Muscle of back (tissue), 11 donors: ENCODE measurements around the gene HECTD1. TPM values are rescaled to one million over a fixed set of nuclear protein-coding genes. Genes with fewer than 3 reads are reported as not detected.
"Not testable (repeated sequence)": the region's sequence is repeated elsewhere in the genome, so short reads cannot be mapped to it uniquely, and the experiment has no call there.

Experiments
- DNase-seq, 3 donors: peaks; one replicate each; pipeline versions ENCODE4 v3.0.0 to v3.0.0-alpha.2; 2013
- polyA plus RNA-seq, 10 donors: library from polyadenylated mRNA; unstranded; fragments of 120-200 nt; gene quantifications; one replicate each; pipeline ENCODE4 v1.2.1, GENCODE V29; 2013; ENCODE audit not compliant: insufficient read length in 10 of 10

Gene HECTD1
- polyA plus RNA-seq, 10 donors: 96.9 to 136 (median 115) TPM

GRCh38 chr14:31197671-31198070 lies 9.9 kb downstream of the HECTD1 start:
- DNase-seq: no peak

- no peak for DNase-seq
Observed at GRCh38 chr14:31196839-31197492, 10.6 kb downstream of the HECTD1 start.

GRCh38 chr14:31194661-31195060 lies 12.9 kb downstream of the HECTD1 start:
- peak in 1 of 3 donors; percentile 31 for DNase-seq

GRCh38 chr14:31194095-31194494 lies 13.5 kb downstream of the HECTD1 start:
- no peak for DNase-seq

GRCh38 chr14:31192544-31192943 lies 15.0 kb downstream of the HECTD1 start:
- not testable (repeated sequence) for DNase-seq

- DNase-seq: no peak
Observed at GRCh38 chr14:31190717-31191263, 16.8 kb downstream of the HECTD1 start.

GRCh38 chr14:31190219-31190603 lies 17.4 kb downstream of the HECTD1 start:
- no peak for DNase-seq

GRCh38 chr14:31189346-31190218 lies 18.0 kb downstream of the HECTD1 start:
- DNase-seq: no peak

- no peak for DNase-seq
Observed at GRCh38 chr14:31188744-31189143, 18.8 kb downstream of the HECTD1 start.

GRCh38 chr14:31182016-31182415 lies 25.6 kb downstream of the HECTD1 start:
- DNase-seq: not testable (repeated sequence)

- DNase-seq: no peak
Observed at GRCh38 chr14:31181271-31181670, 26.3 kb downstream of the HECTD1 start.

GRCh38 chr14:31180299-31181051 lies 27.1 kb downstream of the HECTD1 start:
- DNase-seq: no peak

- no peak for DNase-seq
Observed at GRCh38 chr14:31174433-31174832, 33.2 kb downstream of the HECTD1 start.

GRCh38 chr14:31173120-31173837 lies 34.3 kb downstream of the HECTD1 start:
- no peak for DNase-seq

GRCh38 chr14:31172084-31172483 lies 35.5 kb downstream of the HECTD1 start:
- no peak for DNase-seq

GRCh38 chr14:31170411-31170810 lies 37.2 kb downstream of the HECTD1 start:
- no peak for DNase-seq

GRCh38 chr14:31169877-31170276 lies 37.7 kb downstream of the HECTD1 start:
- no peak for DNase-seq

- no peak for DNase-seq
Observed at GRCh38 chr14:31167032-31167431, 40.6 kb downstream of the HECTD1 start.

- DNase-seq: no peak
Observed at GRCh38 chr14:31166271-31166561, 41.4 kb downstream of the HECTD1 start.

- no peak for DNase-seq
Observed at GRCh38 chr14:31164115-31164514, 43.5 kb downstream of the HECTD1 start.

- DNase-seq: no peak
Observed at GRCh38 chr14:31162910-31163649, 44.5 kb downstream of the HECTD1 start.
